Measurements from ENCODE around the gene GSTT4. TPM values are rescaled to one million over a fixed set of nuclear protein-coding genes. Genes with fewer than 3 reads are reported as not detected.

Gene GSTT4
- polyA plus RNA-seq, 1 of the 3 experiments (the other 2 are of a cell fraction): not detected

DNA sequence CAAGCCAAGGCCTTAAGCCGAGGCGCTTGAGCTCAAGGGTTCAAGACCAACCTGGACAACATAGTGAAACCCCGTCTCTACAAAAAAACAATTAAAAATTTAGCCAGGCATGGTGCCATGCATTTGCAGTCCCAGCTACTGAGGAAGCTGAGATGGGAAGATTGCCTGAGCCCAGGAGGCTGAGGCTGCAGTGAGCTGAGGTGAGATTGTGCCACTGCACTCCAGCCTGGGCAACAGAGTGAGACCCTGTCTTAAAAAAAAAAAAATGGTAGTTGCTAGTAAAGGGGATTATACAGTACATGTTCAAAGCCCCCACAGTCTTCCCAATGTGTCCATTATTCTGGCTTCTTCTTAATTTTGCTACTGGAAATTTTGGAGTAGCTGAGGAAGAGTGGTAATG, 24.1 kb upstream of the GSTT4 start:
- peaks cover 7% of the 10 kb centered on the region; the same call in 1 of the 2 replicates for H4K20me1 ChIP-seq (ENCODE audit: insufficient read depth)
- POLR2A ChIA-PET: no interaction called here

More for the DNA sequence above, 24.1 kb upstream of the GSTT4 start:
- Histone ChIP-seq H3K4me3 (ENCODE audit: low read depth in 2 of 2, low read length in 1 of 2) (no peak overlapping the region), H3K9me3 (peaks cover 5% of the 10 kb centered on the region; the same call in 1 of the 2 replicates), H3K79me2 (ENCODE audit: insufficient read depth) (peaks cover 80% of the 10 kb centered on the region), H2AFZ (ENCODE audit: low read depth) (no peak overlapping the region), H3K9ac (no peak overlapping the region), H3K4me2 (no peak overlapping the region), H3F3A (replicated peaks; ENCODE audit: insufficient read depth) (peaks cover 5% of the 10 kb centered on the region), H3K4me1 (ENCODE audit: control insufficient read depth in 1 of 2, insufficient read depth in 2 of 2, low read depth in 1 of 2, low read length in 1 of 2) (peaks cover 0 to 33% of the 10 kb centered on the region in 2 experiments; a peak in 2 of 4 replicates), H3K27me3 (ENCODE audit: insufficient read depth) (no peaks in the 10 kb centered on the region), H3K36me3 (replicated peaks in 1 of 2; ENCODE audit: control insufficient read depth in 1 of 2, insufficient read depth in 2 of 2, low read length in 1 of 2) (peaks cover 3 to 11% of the 10 kb centered on the region in 2 experiments), H3K27ac (ENCODE audit: low read depth in 2 of 2, low read length in 1 of 2) (no peak overlapping the region), H3K9me2 (no peaks in the 10 kb centered on the region)
- DNase-seq: no peak
- 100% methylated on average over 3 of the region's 3 CpGs for WGBS (ENCODE audit: low lambda C conversion rate)
- CTCF ChIA-PET: interaction anchor here (1.1 kb wide), 1 partner anchor 218 kb away, joined by 3 read pairs; no protein-coding TSS in a partner anchor
- TF ChIP-seq MXI1 (IDR thresholded peaks at IDR 0.05; ENCODE audit: low read depth, low read length): no peak
- TF ChIP-seq EP300 (IDR thresholded peaks at IDR 0.05; ENCODE audit: borderline replicate concordance in 1 of 2, low read depth in 1 of 2, low read length in 1 of 2): no peak
- no peak for TF ChIP-seq NRF1 (IDR thresholded peaks at IDR 0.05; ENCODE audit: low read depth, low read length)
- no peak for TF ChIP-seq CHD2 (IDR thresholded peaks at IDR 0.05; ENCODE audit: low read length, partially characterized antibody)
- TF ChIP-seq, protein P1, sequence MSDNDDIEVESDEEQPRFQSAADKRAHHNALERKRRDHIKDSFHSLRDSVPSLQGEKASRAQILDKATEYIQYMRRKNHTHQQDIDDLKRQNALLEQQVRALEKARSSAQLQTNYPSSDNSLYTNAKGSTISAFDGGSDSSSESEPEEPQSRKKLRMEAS (IDR thresholded peaks at IDR 0.05; ENCODE audit: low read depth): no peak
- TF ChIP-seq FOXM1 (IDR thresholded peaks at IDR 0.05; ENCODE audit: low read depth): no peak
- no peak for TF ChIP-seq EZH2phosphoT487 (IDR thresholded peaks at IDR 0.05; ENCODE audit: borderline replicate concordance, low read depth)
- no peak for TF ChIP-seq SIN3A (IDR thresholded peaks at IDR 0.05; ENCODE audit: borderline replicate concordance, low read depth, low read length)
- TF ChIP-seq, protein P2, sequence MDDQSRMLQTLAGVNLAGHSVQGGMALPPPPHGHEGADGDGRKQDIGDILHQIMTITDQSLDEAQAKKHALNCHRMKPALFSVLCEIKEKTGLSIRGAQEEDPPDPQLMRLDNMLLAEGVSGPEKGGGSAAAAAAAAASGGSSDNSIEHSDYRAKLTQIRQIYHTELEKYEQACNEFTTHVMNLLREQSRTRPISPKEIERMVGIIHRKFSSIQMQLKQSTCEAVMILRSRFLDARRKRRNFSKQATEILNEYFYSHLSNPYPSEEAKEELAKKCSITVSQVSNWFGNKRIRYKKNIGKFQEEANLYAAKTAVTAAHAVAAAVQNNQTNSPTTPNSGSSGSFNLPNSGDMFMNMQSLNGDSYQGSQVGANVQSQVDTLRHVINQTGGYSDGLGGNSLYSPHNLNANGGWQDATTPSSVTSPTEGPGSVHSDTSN (IDR thresholded peaks at IDR 0.05): no peak
- TF ChIP-seq, protein P3, sequence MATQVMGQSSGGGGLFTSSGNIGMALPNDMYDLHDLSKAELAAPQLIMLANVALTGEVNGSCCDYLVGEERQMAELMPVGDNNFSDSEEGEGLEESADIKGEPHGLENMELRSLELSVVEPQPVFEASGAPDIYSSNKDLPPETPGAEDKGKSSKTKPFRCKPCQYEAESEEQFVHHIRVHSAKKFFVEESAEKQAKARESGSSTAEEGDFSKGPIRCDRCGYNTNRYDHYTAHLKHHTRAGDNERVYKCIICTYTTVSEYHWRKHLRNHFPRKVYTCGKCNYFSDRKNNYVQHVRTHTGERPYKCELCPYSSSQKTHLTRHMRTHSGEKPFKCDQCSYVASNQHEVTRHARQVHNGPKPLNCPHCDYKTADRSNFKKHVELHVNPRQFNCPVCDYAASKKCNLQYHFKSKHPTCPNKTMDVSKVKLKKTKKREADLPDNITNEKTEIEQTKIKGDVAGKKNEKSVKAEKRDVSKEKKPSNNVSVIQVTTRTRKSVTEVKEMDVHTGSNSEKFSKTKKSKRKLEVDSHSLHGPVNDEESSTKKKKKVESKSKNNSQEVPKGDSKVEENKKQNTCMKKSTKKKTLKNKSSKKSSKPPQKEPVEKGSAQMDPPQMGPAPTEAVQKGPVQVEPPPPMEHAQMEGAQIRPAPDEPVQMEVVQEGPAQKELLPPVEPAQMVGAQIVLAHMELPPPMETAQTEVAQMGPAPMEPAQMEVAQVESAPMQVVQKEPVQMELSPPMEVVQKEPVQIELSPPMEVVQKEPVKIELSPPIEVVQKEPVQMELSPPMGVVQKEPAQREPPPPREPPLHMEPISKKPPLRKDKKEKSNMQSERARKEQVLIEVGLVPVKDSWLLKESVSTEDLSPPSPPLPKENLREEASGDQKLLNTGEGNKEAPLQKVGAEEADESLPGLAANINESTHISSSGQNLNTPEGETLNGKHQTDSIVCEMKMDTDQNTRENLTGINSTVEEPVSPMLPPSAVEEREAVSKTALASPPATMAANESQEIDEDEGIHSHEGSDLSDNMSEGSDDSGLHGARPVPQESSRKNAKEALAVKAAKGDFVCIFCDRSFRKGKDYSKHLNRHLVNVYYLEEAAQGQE (IDR thresholded peaks at IDR 0.05; ENCODE audit: low read depth, low read length): no peak
- no peak for TF ChIP-seq FOSL2 (IDR thresholded peaks at IDR 0.05; ENCODE audit: borderline replicate concordance, low read depth)
- TF ChIP-seq TAF1 (IDR thresholded peaks at IDR 0.05; ENCODE audit: borderline replicate concordance, low read depth, low read length): no peak
- no peak for TF ChIP-seq RCOR1 (IDR thresholded peaks at IDR 0.05; ENCODE audit: low read length)
- no peak for TF ChIP-seq TCF12 (IDR thresholded peaks at IDR 0.05)
- no peak for TF ChIP-seq GABPA (IDR thresholded peaks at IDR 0.05; ENCODE audit: low read depth)
- TF ChIP-seq, protein P4, sequence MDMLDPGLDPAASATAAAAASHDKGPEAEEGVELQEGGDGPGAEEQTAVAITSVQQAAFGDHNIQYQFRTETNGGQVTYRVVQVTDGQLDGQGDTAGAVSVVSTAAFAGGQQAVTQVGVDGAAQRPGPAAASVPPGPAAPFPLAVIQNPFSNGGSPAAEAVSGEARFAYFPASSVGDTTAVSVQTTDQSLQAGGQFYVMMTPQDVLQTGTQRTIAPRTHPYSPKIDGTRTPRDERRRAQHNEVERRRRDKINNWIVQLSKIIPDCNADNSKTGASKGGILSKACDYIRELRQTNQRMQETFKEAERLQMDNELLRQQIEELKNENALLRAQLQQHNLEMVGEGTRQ (IDR thresholded peaks at IDR 0.05; ENCODE audit: borderline replicate concordance, low read depth, low read length): no peak
- TF ChIP-seq ELF1 (IDR thresholded peaks at IDR 0.05): no peak
- TF ChIP-seq NFIC (IDR thresholded peaks at IDR 0.05; ENCODE audit: borderline replicate concordance): no peak
- no peak for TF ChIP-seq GATA2 (CRISPR knock-in tag; IDR thresholded peaks at IDR 0.05)
- TF ChIP-seq SMC3 (IDR thresholded peaks at IDR 0.05; ENCODE audit: low read depth, low read length): no peak
